Cardiac muscle cell (in vitro differentiated cells and primary cell): ENCODE data around the gene PFKFB4. TPM values are rescaled to one million over a fixed set of nuclear protein-coding genes. Genes with fewer than 3 reads are reported as not detected.
A peak's percentile ranks its signal among the peaks of the same experiment; 100 is the strongest.

ENCODE experiments used
- DNase-seq, 2 donors: peaks; one replicate each; pipeline versions ENCODE4 v3.0.0 to v3.0.0-alpha.2; 2010 to 2017; ENCODE audit warnings: low read depth in 1 of 2, low spot score in 1 of 2
- H3K27ac ChIP-seq: fragments of 200-600 bp; sonication (generic); 2 replicates; pipeline ENCODE4 v1.5.1; 2016
- H3K27me3 ChIP-seq: fragments of 200-600 bp; sonication (generic); 2 replicates; pipeline ENCODE4 v1.6.0; 2016; ENCODE audit warnings: control low read depth
- H3K36me3 ChIP-seq: fragments of 200-600 bp; sonication (generic); 2 replicates; pipeline ENCODE4 v1.5.1; 2016; ENCODE audit warnings: control low read depth
- H3K4me1 ChIP-seq: fragments of 200-600 bp; sonication (generic); 2 replicates; pipeline ENCODE4 v1.8.1; 2017; ENCODE audit warnings: low read depth, mild to moderate bottlenecking, mixed run types
- H3K4me3 ChIP-seq: fragments of 200-600 bp; sonication (generic); 2 replicates; pipeline ENCODE4 v1.5.1; 2016; ENCODE audit warnings: mild to moderate bottlenecking
- H3K9me3 ChIP-seq: fragments of 200-600 bp; sonication (generic); 2 replicates; pipeline ENCODE4 v1.5.1; 2017; ENCODE audit warnings: low read depth, mild to moderate bottlenecking, control low read depth
- polyA plus RNA-seq: library from polyadenylated mRNA; unstranded; fragments of >200 nt; fragmentation: Nextera tagmentation; extraction: Ambion mirVana; gene quantifications from 2 replicates; pipeline ENCODE4 v1.2.1, GENCODE V29; 2016
- total RNA-seq: library from RNA; depleted of rRNA; stranded (reverse); fragments of >200 nt; gene quantifications from 2 replicates; pipeline ENCODE4 v1.2.3, GENCODE V29; 2016
- TF ChIP-seq, protein P1 (sequence below): IDR thresholded peaks from 2 replicates; pipeline ENCODE4 v1.5.1; 2012; ENCODE audit warnings: low read depth, mild to moderate bottlenecking, low read length

PFKFB4 gene
- total and polyA plus RNA-seq, 2 experiments from 2014 or later, result 64.9 to 74.7 TPM

- DNase-seq, result peak; percentile 33 to 95
- Histone ChIP-seq H3K9me3 (no peaks in the 10 kb centered on the region), H3K27me3 (no peaks in the 10 kb centered on the region), H3K27ac (peak overlapping the region; percentile 81), H3K4me3 (no peak overlapping the region), H3K4me1 (peaks cover 6% of the 10 kb centered on the region), H3K36me3 (peaks cover 36% of the 10 kb centered on the region)
- TF ChIP-seq, protein P1, sequence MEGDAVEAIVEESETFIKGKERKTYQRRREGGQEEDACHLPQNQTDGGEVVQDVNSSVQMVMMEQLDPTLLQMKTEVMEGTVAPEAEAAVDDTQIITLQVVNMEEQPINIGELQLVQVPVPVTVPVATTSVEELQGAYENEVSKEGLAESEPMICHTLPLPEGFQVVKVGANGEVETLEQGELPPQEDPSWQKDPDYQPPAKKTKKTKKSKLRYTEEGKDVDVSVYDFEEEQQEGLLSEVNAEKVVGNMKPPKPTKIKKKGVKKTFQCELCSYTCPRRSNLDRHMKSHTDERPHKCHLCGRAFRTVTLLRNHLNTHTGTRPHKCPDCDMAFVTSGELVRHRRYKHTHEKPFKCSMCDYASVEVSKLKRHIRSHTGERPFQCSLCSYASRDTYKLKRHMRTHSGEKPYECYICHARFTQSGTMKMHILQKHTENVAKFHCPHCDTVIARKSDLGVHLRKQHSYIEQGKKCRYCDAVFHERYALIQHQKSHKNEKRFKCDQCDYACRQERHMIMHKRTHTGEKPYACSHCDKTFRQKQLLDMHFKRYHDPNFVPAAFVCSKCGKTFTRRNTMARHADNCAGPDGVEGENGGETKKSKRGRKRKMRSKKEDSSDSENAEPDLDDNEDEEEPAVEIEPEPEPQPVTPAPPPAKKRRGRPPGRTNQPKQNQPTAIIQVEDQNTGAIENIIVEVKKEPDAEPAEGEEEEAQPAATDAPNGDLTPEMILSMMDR, result no peak
These were observed 41.9 kb upstream of the PFKFB4 start for GRCh38 chr3:48598323-48599076.

DNA sequence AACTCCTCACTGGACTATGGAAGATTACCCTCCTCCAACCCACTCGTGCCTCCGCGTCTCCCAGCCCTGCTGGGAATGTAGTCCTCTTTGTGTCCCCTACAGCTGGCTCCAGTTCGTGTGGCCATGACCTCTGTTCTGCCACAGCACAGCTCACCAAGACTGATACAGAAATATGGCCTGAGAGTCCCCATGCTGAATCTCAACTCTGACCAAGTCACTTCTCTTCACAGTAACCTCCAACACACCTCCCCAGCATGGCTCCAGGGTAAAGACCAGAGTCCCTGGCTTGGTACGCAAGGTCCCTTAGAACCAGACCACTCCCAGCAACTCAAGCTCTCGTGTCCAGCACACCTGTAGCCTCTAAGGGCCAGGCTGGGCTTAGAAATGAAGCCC is 40.8 kb upstream of the PFKFB4 start:
- no peak for DNase-seq
- TF ChIP-seq, protein P1, result no peak
- H3K27ac ChIP-seq, result peak overlapping the region; percentile 81
- peaks cover 25% of the 10 kb centered on the region for H3K36me3 ChIP-seq
- no peak overlapping the region for H3K4me3 ChIP-seq
- H3K4me1 ChIP-seq, result peaks cover 6% of the 10 kb centered on the region
- H3K27me3 ChIP-seq, result no peaks in the 10 kb centered on the region
- H3K9me3 ChIP-seq, result no peaks in the 10 kb centered on the region

GRCh38 chr3:48596676-48597407 is 40.2 kb upstream of the PFKFB4 start:
- no peaks in the 10 kb centered on the region for H3K27me3 ChIP-seq
- H3K36me3 ChIP-seq, result peaks cover 25% of the 10 kb centered on the region
- no peaks in the 10 kb centered on the region for H3K9me3 ChIP-seq
- H3K4me1 ChIP-seq, result peaks cover 6% of the 10 kb centered on the region
- no peak for DNase-seq
- peak overlapping the region; percentile 81 for H3K27ac ChIP-seq
- TF ChIP-seq, protein P1, result no peak
- no peak overlapping the region for H3K4me3 ChIP-seq

DNA sequence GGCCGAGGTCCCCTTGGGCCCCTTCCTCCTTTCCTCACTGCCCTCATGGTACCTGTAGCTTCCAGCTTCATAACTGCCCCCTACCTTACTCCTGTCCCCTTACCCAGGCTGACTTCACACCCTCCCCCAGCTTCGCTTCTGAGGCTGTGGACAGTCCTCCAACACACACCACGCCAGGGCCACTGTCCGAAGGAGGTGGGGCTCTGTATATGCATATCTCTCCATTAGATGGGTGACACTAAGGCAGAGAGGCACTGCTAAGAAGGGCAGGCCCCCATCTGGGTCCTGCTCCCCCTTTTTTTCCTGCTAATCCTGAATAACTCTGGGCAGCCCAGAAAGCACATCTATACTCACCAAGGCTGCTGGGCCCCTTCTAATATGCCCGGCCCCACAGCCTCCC is 39.6 kb upstream of the PFKFB4 start:
- Histone ChIP-seq H3K27me3 (no peaks in the 10 kb centered on the region), H3K27ac (peak overlapping the region; percentile 81), H3K36me3 (peaks cover 19% of the 10 kb centered on the region), H3K4me3 (no peak overlapping the region), H3K9me3 (no peaks in the 10 kb centered on the region), H3K4me1 (peaks cover 6% of the 10 kb centered on the region)
- DNase-seq, result no peak
- TF ChIP-seq, protein P1, result no peak

- DNase-seq, result peak in 1 of 2 donors; percentile 67
- Histone ChIP-seq H3K4me1 (peaks cover 6% of the 10 kb centered on the region), H3K9me3 (no peaks in the 10 kb centered on the region), H3K4me3 (no peak overlapping the region), H3K27me3 (no peaks in the 10 kb centered on the region), H3K27ac (peak overlapping the region; percentile 81), H3K36me3 (peaks cover 14% of the 10 kb centered on the region)
- TF ChIP-seq, protein P1, result no peak
These were observed 39.0 kb upstream of the PFKFB4 start for GRCh38 chr3:48595526-48596121.
